Activated T-cell treated with anti-CD3 and anti-CD28 coated beads, Interleukin-2, amount 50 U/mL, for 4 hours (primary cell): Measurements from ENCODE around the gene MYORG. TPM values are rescaled to one million over a fixed set of nuclear protein-coding genes. Genes with fewer than 3 reads are reported as not detected.

Experiments
- ATAC-seq, 2 donors: fragments of 200-7000 bp; cut with Tn5 transposase; one replicate each; pipeline ENCODE4 v1.10.0; 2021
- DNase-seq: peaks from one replicate; pipeline ENCODE4 v3.0.0-alpha.2; 2020
- H3K27me3 Mint-ChIP-seq: one replicate; pipeline ENCODE4 v1.8.0; 2021; ENCODE audit warnings: low read depth, mixed read lengths
- H3K36me3 Mint-ChIP-seq: one replicate; pipeline ENCODE4 v1.8.0; 2022; ENCODE audit warnings: mixed read lengths; ENCODE audit not compliant: insufficient read depth
- H3K4me1 Mint-ChIP-seq: one replicate; pipeline ENCODE4 v1.8.0; 2021; ENCODE audit warnings: low read depth, mixed read lengths
- H3K4me3 Mint-ChIP-seq: one replicate; pipeline ENCODE4 v1.8.0; 2021; ENCODE audit warnings: mild to moderate bottlenecking, moderate library complexity, mixed read lengths
- H3K9me3 Mint-ChIP-seq: one replicate; pipeline ENCODE4 v1.8.0; 2021; ENCODE audit warnings: mixed read lengths
- total RNA-seq, 3 donors: library from RNA; stranded (reverse); gene quantifications; one replicate each; pipeline ENCODE4 v1.2.1, GENCODE V29; 2021

Gene MYORG
- total RNA-seq, 3 donors from 2014 or later: 0.60 to 1.8 (median 0.87) TPM

DNA sequence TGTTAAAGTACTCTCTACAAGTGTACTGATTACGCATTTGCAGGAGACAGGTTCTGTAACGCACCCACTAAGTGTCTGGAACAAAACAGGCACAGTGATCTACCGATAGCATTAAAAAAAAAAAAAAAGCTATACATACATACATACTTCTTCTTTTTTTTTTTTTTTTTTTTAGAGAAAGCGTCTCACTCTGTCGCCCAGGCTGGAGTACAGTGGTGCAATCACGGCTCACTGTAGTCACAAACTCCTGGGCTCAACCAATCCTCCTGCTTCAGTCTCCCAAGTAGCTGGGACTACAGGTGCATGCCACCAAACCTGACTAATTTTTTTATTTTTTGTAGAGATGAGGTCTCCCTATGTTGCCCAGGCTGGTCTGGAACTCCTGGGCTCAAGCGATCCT, 55.2 kb downstream of the MYORG start:
- no peak for ATAC-seq
- Mint-ChIP-seq H3K4me3 (no peak overlapping the region), H3K9me3 (no peaks in the 10 kb centered on the region), H3K4me1 (no peaks in the 10 kb centered on the region), H3K27me3 (no peaks in the 10 kb centered on the region), H3K36me3 (no peaks in the 10 kb centered on the region)
- DNase-seq: no peak

DNA sequence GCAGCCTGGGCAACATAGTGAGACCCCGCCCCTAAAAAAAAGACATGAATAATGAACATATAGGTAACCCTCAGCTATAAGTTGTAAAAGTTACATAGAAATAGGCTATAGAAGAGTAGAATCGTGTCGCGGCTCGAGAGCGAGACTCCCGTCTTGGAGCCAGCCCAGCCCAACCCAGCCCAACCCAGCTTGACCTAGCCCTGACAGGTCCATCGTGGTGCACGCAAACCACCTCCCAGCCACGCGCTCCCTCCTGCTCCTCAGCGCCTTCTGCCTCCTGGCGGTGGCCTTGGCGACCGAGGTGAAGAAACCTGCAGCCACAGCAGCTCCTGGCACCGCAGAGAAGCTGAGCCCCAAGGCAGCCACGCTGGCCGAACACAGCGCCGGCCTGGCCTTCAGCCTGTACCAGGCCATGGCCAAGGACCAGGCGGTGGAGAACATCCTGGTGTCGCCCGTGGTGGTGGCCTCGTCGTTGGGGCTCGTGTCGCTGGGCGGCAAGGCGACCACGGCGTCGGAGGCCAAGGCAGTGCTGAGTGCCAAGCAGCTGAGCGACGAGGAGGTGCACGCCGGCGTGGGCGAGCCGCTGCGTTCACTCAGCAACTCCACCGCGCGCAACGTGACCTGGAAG, 58.4 kb downstream of the MYORG start:
- H3K27me3 Mint-ChIP-seq: no peaks in the 10 kb centered on the region
- ATAC-seq: no peak
- H3K9me3 Mint-ChIP-seq: no peaks in the 10 kb centered on the region
- no peaks in the 10 kb centered on the region for H3K36me3 Mint-ChIP-seq
- no peaks in the 10 kb centered on the region for H3K4me1 Mint-ChIP-seq
- DNase-seq: no peak
- H3K4me3 Mint-ChIP-seq: no peak overlapping the region

DNA sequence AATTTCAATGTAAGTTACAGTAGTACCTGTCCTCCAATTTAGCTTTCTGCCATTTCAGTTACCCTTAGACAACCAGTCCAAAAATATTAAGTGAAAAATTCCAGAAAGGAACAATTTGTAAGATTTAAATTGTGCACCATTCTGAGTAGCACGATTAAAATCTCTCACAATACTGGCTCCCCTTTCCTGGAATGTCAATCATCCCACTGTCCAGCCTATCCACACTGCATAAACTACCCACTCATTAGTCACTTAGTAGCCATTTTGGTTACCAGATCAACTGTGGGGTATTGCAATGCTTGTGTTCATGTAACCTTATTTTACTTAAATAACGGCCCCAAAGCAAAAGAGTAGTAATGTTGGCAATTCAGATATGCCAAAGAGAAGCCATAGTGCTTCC, 59.3 kb downstream of the MYORG start:
- DNase-seq (no peak), ATAC-seq (no peak)
- Mint-ChIP-seq H3K27me3 (no peaks in the 10 kb centered on the region), H3K4me3 (no peak overlapping the region), H3K4me1 (no peaks in the 10 kb centered on the region), H3K36me3 (no peaks in the 10 kb centered on the region), H3K9me3 (no peaks in the 10 kb centered on the region)

Other genes starting within 250 kb of the MYORG start
- gene UBAP1, start 197.9 kb downstream of the MYORG start, total RNA-seq: 10 to 100 TPM; 31.7 to 35.9 (median 34.6) TPM
- 1 to 10 TPM; 2.2 to 2.6 (median 2.5) TPM for gene KIF24, start 47.6 kb downstream of the MYORG start, total RNA-seq
- gene NUDT2, start 47.3 kb downstream of the MYORG start, total RNA-seq: 10 to 100 TPM; 23.5 to 27.9 (median 25.9) TPM
- 10 to 100 TPM; 23.1 to 31.2 (median 26.4) TPM for gene FAM219A, start 81.7 kb upstream of the MYORG start, total RNA-seq
- not detected for gene DNAI1, start 81.9 kb upstream of the MYORG start, total RNA-seq
- gene ENHO, start 146.1 kb upstream of the MYORG start, total RNA-seq: not detected
- gene CNTFR, start 212.8 kb upstream of the MYORG start, total RNA-seq: under 1 TPM in 1 of 3 donors, not detected in 2; 0.18 TPM
- 10 to 100 TPM; 26.6 to 30.2 (median 29.9) TPM for gene RPP25L, start 235.2 kb upstream of the MYORG start, total RNA-seq
- gene DCTN3, start 243.6 kb upstream of the MYORG start, total RNA-seq: 10 to 100 TPM; 58.8 to 69.2 (median 64.2) TPM